GM21786 (cell line): Measurements from ENCODE around the gene TYRO3.
"Not testable (repeated sequence)": the region's sequence is repeated elsewhere in the genome, so short reads cannot be mapped to it uniquely, and the experiment has no call there.

Experiments
- ATAC-seq: cut with Tn5 transposase; IDR thresholded peaks from one replicate; pipeline ENCODE4 v1.9.1; 2021; ENCODE audit not compliant: unreplicated experiment

The TYRO3 gene

DNA sequence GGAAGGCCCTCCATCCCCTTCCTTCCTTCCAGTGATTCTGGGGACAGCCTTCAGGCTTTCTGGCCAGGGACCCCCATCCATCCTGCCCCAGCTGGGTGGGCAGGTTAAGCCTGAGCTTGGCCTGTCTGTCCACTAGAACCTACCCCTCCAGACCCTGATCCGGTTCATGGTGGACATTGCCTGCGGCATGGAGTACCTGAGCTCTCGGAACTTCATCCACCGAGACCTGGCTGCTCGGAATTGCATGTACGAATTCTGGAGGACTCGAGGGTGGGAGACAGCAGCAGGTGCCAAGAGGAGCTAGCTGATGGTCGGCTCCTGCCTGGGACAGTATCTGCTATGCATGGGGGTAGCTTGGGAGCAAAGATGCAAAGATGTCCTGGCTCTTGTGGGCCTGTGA lies 13.9 kb downstream of the TYRO3 start:
- ATAC-seq: no peak

DNA sequence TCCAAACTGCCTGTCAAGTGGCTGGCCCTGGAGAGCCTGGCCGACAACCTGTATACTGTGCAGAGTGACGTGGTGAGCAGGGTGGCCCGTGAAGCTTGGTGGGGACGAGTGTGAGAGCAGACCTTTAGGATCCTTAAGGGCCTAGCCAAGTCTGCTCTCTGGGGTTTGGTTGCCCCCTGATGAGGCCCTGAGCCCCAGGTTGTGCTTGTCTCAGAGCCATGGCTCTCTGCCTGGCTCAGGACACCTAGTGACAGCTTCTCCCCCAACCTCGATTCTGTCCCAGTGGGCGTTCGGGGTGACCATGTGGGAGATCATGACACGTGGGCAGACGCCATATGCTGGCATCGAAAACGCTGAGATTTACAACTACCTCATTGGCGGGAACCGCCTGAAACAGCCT lies 14.4 kb downstream of the TYRO3 start:
- ATAC-seq: no peak

DNA sequence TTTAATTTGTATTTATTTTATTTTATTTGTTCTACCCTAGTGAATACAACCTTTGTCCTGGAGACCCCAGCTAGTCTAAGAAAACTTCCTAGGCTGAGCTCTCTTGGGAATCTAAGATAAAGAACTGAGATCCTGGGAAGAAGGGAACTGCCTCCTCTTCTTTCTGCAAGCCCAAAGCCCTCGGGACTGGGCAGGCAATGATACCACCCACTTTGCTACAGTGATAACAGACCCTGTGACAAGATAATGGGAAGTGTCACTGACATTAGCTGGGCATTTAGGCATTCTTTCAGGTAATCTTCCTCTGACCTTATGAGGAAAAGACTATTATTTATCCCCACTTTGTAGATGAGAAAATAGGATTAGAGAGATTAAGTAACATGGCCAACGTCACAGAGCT lies 15.1 kb downstream of the TYRO3 start:
- ATAC-seq: no peak

DNA sequence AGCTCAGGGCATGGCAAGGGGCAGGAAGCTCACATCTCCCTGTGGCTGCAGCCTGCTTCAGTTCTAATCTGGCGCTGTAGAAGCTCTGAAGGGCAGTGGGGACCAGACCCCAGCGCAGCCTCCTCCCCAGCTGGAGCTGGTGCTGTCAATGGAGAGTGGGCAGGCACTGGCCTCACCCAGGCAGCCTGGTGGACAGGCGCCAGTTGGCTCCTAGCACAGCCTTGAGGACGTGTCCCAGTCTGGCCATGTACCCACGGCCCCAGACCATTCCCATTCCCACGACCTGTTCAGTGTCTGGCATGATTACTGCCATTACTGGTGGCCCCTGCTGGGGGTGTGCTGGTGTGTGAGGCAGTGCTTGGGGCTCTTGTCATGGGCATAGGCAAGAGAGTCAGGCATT lies 16.3 kb downstream of the TYRO3 start:
- no peak for ATAC-seq

DNA sequence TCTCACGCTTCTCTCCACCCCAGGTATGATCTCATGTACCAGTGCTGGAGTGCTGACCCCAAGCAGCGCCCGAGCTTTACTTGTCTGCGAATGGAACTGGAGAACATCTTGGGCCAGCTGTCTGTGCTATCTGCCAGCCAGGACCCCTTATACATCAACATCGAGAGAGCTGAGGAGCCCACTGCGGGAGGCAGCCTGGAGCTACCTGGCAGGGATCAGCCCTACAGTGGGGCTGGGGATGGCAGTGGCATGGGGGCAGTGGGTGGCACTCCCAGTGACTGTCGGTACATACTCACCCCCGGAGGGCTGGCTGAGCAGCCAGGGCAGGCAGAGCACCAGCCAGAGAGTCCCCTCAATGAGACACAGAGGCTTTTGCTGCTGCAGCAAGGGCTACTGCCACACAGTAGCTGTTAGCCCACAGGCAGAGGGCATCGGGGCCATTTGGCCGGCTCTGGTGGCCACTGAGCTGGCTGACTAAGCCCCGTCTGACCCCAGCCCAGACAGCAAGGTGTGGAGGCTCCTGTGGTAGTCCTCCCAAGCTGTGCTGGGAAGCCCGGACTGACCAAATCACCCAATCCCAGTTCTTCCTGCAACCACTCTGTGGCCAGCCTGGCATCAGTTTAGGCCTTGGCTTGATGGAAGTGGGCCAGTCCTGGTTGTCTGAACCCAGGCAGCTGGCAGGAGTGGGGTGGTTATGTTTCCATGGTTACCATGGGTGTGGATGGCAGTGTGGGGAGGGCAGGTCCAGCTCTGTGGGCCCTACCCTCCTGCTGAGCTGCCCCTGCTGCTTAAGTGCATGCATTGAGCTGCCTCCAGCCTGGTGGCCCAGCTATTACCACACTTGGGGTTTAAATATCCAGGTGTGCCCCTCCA lies 19.1 kb downstream of the TYRO3 start:
- ATAC-seq: no peak

DNA sequence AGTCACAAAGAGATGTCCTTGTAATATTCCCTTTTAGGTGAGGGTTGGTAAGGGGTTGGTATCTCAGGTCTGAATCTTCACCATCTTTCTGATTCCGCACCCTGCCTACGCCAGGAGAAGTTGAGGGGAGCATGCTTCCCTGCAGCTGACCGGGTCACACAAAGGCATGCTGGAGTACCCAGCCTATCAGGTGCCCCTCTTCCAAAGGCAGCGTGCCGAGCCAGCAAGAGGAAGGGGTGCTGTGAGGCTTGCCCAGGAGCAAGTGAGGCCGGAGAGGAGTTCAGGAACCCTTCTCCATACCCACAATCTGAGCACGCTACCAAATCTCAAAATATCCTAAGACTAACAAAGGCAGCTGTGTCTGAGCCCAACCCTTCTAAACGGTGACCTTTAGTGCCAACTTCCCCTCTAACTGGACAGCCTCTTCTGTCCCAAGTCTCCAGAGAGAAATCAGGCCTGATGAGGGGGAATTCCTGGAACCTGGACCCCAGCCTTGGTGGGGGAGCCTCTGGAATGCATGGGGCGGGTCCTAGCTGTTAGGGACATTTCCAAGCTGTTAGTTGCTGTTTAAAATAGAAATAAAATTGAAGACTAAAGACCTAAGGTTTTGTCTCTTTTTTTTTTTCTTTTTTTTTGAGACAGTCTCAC lies 19.8 kb downstream of the TYRO3 start:
- no peak for ATAC-seq

DNA sequence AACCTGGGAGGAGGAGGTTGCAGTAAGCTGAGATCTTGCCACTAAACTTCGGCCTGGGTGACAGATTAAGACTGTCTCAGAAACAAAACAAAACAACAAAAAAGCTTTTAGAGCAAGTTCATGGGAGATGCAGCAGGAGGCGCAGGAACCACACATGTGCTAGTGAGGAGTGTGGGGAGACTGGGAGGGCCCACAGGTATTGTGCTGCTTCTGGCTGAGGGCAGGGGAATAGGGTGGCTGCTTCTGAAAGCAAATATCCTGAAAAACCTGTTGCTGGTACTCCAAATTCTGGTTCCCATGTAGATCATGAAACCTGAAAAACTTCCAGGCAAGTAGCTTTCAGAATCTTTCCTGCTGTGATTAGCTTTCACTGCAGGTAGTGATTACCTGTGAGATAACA lies 22.1 kb downstream of the TYRO3 start:
- ATAC-seq: no peak

DNA sequence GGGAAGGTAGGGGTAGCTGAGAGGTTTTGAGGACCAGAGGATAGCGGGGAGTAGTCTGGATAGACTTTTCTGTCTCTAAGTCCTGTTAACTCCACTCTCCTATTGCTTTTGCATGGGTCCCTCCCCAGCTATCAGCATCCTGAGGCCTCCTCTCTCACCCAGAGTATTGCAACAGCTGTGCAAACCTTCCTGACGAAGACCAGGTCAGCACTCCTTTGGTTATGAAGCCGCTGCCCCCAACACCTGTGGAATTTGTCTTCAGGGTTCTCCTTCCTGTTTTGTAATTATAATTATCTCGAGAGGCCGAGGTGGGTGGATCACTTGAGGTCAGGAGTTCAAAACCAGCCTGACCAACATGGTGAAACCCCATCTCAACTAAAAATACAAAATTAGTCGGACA lies 24.8 kb downstream of the TYRO3 start:
- ATAC-seq: no peak

DNA sequence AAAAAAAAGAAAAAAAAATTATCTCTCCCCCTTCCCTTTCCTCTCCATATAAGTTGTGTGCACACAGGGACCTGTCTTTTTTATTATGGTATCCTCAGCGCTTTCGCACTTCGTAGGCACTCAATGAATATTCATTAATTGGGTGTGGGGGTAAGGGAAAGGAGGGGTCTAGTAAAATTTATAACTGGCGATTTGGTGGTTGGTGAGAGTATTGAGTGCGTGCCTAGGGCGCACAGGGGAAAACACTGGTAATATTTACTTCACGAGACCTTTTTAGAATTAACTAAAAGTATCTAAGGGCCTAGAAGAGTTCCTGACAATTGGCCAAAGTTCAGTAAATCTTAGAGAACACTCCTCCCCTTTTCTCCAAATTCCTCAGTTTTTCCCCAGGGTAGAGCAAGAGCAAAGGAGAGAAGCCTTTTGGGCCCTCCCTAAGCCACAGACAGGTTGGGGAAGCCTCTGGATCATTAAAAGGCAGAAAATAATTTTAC lies 25.7 kb downstream of the TYRO3 start:
- ATAC-seq: no peak

DNA sequence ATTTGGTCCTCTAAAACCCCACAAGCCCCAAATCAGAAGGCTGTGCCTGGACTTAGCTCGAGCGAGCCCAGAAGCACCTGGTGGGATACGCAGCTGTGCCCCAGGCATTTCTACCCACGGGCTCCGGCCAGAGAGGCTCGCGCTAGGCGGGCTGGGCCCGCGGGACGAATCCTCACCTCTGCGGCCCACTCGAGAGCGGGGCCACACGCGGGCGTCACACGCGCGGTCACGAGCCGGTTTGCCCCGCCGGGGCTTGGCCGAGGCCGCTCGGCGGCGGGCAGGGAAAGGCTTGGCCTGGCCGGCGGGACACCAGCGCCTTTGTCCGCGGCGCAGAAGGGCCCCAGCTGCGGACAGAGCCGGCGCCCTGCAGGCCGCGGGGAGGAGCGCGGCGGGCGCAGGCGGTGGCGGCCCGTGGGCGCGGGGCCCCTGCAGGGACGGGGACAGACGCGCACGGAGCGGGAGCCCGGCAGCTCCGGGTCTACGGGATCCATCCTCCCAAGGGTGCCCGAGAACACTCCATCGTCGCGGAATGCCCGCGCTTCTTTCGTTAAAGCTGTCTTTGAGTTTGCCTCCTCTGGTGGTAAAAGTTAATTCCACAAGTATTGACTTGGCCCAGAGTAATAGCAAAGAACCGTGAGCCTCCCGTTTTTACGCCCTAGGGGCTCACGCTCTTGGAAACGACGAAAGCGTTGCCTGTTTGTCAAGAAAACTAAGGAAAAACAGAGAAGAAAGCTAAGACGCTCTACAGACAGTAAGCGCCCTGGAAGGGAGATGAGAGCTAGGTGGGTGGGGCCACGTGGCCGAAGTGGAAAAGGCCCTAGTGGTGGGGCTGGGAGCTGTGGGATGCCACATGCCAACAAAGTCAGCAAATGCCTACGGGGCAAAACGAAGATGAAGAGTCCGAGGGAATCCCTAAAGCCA lies 26.4 kb downstream of the TYRO3 start:
- no peak for ATAC-seq

DNA sequence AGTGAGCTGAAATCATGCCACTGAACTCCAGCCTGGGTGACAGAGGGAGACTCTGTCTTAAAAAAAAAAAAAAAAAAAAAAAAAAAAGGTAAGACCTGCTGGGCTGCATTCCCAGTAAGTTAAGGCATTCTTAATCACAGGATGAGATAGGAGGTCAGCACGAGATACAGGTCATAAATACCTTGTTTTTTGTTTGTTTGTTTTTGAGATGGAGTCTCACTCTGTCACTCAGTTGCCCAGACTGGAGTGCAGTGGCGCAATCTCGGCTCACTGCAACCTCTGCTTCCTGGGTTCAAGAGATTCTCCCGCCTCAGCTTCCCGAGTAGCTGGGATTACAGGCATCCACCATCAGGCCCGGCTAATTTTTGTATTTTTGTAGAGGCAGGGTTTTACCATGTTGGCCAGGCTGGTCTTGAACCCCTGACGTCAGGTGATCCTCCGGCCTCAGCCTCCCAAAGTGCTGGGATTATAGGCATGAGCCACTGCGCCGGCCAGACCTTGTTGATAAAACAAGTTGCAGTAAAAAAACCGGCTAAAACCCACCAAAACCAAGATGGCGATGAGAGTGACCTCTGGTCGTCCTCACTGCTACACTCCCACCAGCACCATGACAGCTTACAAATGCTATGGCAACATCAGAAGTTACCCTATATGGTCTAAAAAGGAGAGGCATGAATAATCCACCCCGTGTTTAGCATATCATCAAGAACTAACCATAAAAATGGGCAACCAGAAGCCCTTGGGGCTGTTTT lies 27.7 kb downstream of the TYRO3 start:
- not testable (repeated sequence) for ATAC-seq

DNA sequence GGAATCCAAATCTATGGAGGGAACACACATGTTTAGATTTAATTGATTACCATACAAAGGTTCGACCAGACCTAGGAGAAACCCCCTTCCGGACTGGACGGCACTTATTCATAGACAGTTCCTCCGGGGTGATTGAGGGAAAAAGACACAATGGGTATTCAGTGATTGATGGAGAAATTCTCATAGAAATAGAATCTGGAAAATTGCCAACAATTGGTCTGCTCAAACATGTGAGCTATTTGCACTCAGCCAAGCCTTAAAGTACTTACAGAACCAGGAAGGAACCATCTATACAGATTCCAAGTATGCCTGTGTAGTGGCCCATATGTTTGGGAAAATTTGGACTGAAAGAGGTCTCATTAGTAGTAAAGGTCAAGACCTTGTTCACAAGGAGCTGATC lies 30.0 kb downstream of the TYRO3 start:
- ATAC-seq: not testable (repeated sequence)

DNA sequence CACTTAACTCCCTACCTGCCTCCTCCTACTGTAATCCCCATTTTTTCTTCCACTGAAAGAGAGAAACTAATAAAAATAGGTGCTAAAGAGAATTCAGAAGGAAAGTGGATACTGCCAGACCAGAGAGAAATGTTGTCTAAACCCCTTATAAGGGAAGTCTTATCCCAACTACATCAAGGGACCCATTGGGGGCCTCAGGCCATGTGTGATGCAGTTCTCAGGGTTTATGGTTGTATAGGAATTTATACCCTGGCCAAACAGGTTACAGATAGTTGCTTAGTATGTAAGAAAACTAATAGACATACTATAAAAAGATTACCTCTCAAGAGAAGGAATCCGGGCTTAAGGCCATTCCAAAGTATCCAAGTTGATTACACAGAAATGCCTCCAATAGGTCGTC lies 30.6 kb downstream of the TYRO3 start:
- ATAC-seq: not testable (repeated sequence)

DNA sequence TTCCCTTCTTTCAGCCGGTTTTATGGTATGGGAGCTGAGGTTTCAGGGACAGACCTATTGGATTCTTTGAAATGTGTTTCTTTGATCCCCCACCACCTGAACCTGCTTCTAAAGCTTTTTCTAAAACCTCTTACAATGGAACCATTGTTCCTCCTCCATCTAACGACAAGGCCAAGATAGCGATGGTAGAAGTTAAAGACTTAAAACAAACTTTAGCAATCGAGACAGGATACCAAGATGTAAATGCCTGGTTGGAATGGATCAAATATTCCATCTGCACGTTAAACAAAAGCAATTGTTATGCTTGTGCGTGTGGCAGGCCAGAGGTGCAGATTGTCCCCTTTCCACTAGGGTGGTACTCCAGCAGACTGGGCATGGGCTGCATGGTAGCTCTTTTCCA lies 32.2 kb downstream of the TYRO3 start:
- not testable (repeated sequence) for ATAC-seq

DNA sequence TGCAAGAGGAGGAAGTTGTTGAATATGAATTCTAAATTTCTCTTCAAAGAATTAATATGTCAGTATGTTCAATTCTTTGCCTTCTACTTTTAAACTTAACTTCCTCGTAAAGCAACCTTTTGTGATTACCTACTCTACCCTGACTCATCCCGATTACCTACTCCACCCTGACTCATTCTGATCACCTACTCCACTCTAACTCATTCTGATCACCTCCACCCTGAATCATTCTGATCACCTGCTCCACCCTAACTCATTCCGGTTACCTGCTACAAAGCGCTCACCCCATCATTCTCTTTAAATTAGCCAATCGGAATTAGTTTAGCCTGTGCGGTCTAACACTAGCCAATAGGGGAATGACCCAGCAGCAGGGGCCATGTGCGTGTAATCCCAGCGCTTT lies 33.7 kb downstream of the TYRO3 start:
- not testable (repeated sequence) for ATAC-seq

DNA sequence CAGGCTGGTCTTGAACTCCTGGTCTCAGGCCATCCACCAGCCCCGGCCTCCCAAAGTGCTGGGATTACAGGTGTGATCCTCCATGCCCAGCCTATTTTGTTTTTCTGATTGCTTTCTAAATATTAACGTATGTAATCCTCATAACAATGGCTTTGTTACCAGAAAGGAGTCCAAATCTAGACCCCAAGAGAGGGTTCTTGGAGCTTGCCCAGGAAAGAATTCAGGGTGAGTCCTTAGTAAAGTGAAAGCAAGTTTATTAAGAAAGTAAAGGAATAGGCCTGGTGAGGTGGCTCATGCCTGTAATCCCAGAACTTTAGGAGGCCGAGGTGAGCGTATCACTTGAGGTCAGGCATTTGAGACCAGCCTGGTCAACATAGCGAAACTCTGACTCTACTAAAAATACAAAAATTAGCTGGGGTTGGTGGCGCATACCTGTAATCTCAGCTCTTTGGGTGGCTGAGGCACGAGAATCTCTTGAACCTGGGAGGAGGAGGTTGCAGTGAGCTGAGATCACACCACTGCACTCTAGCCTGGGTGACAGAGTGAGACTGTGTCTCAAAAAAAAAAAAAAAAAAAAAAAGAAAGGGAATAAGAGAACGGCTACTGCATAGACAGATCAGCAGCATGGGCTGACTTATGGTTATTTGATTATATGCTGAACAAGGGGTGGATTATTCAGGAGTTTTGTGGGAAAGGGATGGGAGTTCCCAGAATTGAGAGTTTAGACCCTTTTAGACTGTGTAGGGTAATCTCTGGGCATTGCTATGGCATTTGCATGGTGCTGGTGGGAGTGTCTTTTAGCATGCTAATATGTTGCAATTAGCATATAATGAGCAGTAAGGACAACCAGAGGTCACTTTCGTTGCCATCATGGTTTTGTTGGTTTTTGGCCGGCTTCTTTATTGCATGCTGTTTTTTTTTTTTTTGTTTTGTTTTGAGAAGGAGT lies 36.1 kb downstream of the TYRO3 start:
- no peak for ATAC-seq

DNA sequence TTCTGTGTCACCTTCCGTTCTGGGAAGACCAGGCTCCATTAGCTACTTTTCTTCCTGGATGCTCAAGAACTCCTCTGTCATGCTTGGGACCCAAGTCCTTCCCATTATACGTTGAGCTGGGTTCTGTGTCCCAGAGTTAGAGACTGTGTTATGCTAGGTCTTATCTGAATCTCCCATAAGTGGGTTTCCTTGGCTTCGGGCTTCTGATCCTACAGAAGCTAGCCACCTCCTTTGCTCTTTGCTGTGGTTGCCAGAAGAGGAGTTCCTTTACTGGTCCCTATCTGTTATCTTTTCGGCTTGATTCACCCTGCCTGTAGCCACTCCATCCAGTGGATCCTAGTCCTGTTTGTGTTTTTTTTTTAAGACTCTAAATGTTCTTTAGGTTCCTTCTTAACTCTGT lies 38.0 kb downstream of the TYRO3 start:
- ATAC-seq: no peak

DNA sequence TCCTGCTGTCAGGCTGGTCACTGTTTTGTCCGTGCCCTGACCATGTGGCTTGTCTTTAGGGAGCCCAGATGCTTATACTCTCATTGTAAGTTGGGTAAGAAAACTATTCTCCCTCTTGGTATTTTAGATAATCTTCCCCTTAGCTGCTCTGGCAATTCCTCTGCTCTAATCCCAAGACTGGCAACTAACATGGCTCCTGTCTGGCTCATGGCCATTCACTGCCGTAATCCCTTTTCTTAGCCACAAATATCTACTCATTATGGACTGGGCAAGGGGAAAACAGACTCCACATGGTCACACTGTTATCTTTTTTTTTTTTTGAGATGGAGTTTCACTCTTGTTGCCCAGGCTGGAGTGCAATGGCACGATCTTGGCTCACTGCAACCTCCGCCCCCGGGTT lies 38.8 kb downstream of the TYRO3 start:
- no peak for ATAC-seq

DNA sequence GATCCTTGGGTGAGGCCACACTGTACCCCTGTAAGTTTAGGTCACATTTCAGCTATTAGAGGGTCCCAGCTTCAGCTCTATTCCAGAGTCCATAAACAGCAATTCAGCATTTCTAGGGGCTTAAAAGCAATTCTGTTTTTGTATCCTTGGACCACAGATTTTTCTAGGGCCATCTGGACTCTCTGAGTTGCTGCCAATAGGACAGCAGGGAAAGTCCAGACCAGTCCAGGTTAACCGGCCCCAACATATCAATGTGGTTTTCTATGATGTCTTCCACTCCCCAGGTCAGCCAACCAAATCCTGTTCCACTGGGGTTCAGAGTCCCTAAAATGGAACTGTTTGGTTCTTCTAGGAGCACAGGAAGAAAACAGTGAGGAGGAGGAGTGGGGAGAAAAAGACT lies 40.0 kb downstream of the TYRO3 start:
- ATAC-seq: no peak
